Measurements from ENCODE around the gene PIGBOS1. TPM values are rescaled to one million over a fixed set of nuclear protein-coding genes. Genes with fewer than 3 reads are reported as not detected.
"Not testable (repeated sequence)": the region's sequence is repeated elsewhere in the genome, so short reads cannot be mapped to it uniquely, and the experiment has no call there.

Gene PIGBOS1
- 13.2 TPM for polyA plus RNA-seq (2013, experiment 1 of 2; ENCODE audit: insufficient read length)
- polyA plus RNA-seq (2013, experiment 2 of 2; ENCODE audit: insufficient read length) = 13.6 TPM

- peak; percentile 91 for DNase-seq
Measured at GRCh38 chr15:55318588-55319494, at the start of gene PIGBOS1, which contains the start of gene PIGB. Gene PIGBOS1 (minus strand): TSS chr15:55319123. CDS start chr15:55317792, 1,331 bp downstream. Gene PIGB (plus strand): TSS chr15:55319222. CDS start chr15:55319251, 29 bp downstream.

- no peak for DNase-seq
Measured at GRCh38 chr15:55366981-55367380, 48.1 kb upstream of the PIGBOS1 start.

GRCh38 chr15:55362641-55363040 is 43.7 kb upstream of the PIGBOS1 start:
- no peak for DNase-seq

GRCh38 chr15:55361048-55361447 is 42.1 kb upstream of the PIGBOS1 start:
- DNase-seq = no peak

GRCh38 chr15:55360256-55360655 is 41.3 kb upstream of the PIGBOS1 start:
- no peak for DNase-seq

GRCh38 chr15:55358471-55358870 is 39.5 kb upstream of the PIGBOS1 start:
- no peak for DNase-seq

- peak; percentile 27 for DNase-seq
Measured at GRCh38 chr15:55357774-55358173, 38.9 kb upstream of the PIGBOS1 start.

- DNase-seq = no peak
Measured at GRCh38 chr15:55356985-55357585, 38.2 kb upstream of the PIGBOS1 start.

- DNase-seq = no peak
Measured at GRCh38 chr15:55353025-55353424, 34.1 kb upstream of the PIGBOS1 start.

GRCh38 chr15:55349282-55349681 is 30.4 kb upstream of the PIGBOS1 start:
- DNase-seq = no peak

- DNase-seq = no peak
Measured at GRCh38 chr15:55348281-55348778, 29.4 kb upstream of the PIGBOS1 start.

- peak; percentile 54 for DNase-seq
Measured at GRCh38 chr15:55344206-55344605, 25.3 kb upstream of the PIGBOS1 start.

- DNase-seq = peak; percentile 4
Measured at GRCh38 chr15:55343168-55343567, 24.2 kb upstream of the PIGBOS1 start.

GRCh38 chr15:55337160-55337559 is 18.2 kb upstream of the PIGBOS1 start:
- DNase-seq = no peak

- no peak for DNase-seq
Measured at GRCh38 chr15:55334997-55335396, 16.1 kb upstream of the PIGBOS1 start.

GRCh38 chr15:55334371-55334770 is 15.4 kb upstream of the PIGBOS1 start:
- no peak for DNase-seq

GRCh38 chr15:55327387-55327786 is 8.5 kb upstream of the PIGBOS1 start:
- DNase-seq = no peak

- DNase-seq = no peak
Measured at GRCh38 chr15:55322467-55322866, 3.5 kb upstream of the PIGBOS1 start.

GRCh38 chr15:55320963-55321362 is 2.0 kb upstream of the PIGBOS1 start:
- DNase-seq = no peak

GRCh38 chr15:55320238-55320550 is 1.3 kb upstream of the PIGBOS1 start:
- DNase-seq = no peak

GRCh38 chr15:55319537-55320237 is 764 bp upstream of the PIGBOS1 start:
- DNase-seq = no peak

- not testable (repeated sequence) for DNase-seq
Measured at GRCh38 chr15:55302801-55303200, 16.1 kb downstream of the PIGBOS1 start.

GRCh38 chr15:55297315-55297714 is 21.6 kb downstream of the PIGBOS1 start:
- DNase-seq = no peak
